DMS53 (cell line): ENCODE data around the gene EID1.
"Not testable (repeated sequence)": the region's sequence is repeated elsewhere in the genome, so short reads cannot be mapped to it uniquely, and the experiment has no call there.

Experiments used
- DNase-seq: peaks from one replicate; lab custom pipeline; 2025; lab: John Stamatoyannopoulos, UW

Gene EID1

GRCh38 chr15:48877630-48878595 lies at the start of gene EID1:
Gene EID1, plus strand, starts transcription at chr15:48878134. Its CDS starts 43 bp downstream, at chr15:48878177.
- DNase-seq: peak; percentile 94

- no peak for DNase-seq
Measured at GRCh38 chr15:48828471-48828870, 49.5 kb upstream of the EID1 start.

- no peak for DNase-seq
Measured at GRCh38 chr15:48828906-48829305, 49.0 kb upstream of the EID1 start.

GRCh38 chr15:48832648-48833047 lies 45.3 kb upstream of the EID1 start:
- no peak for DNase-seq

- no peak for DNase-seq
Measured at GRCh38 chr15:48833526-48834239, 44.3 kb upstream of the EID1 start.

GRCh38 chr15:48834756-48835155 lies 43.2 kb upstream of the EID1 start:
- no peak for DNase-seq

GRCh38 chr15:48842501-48842900 lies 35.4 kb upstream of the EID1 start:
- peak; percentile 33 for DNase-seq

- DNase-seq: no peak
Measured at GRCh38 chr15:48845123-48845522, 32.8 kb upstream of the EID1 start.

- DNase-seq: no peak
Measured at GRCh38 chr15:48850648-48851047, 27.3 kb upstream of the EID1 start.

GRCh38 chr15:48851956-48852355 lies 26.0 kb upstream of the EID1 start:
- no peak for DNase-seq

GRCh38 chr15:48854434-48854833 lies 23.5 kb upstream of the EID1 start:
- DNase-seq: not testable (repeated sequence)

GRCh38 chr15:48855501-48856440 lies 22.2 kb upstream of the EID1 start:
- DNase-seq: peak; percentile 46

- DNase-seq: no peak
Measured at GRCh38 chr15:48856942-48857341, 21.0 kb upstream of the EID1 start.

- no peak for DNase-seq
Measured at GRCh38 chr15:48858401-48858800, 19.5 kb upstream of the EID1 start.

GRCh38 chr15:48859426-48859825 lies 18.5 kb upstream of the EID1 start:
- DNase-seq: no peak

GRCh38 chr15:48861813-48862431 lies 16.0 kb upstream of the EID1 start:
- peak; percentile 74 for DNase-seq

- DNase-seq: peak; percentile 12
Measured at GRCh38 chr15:48862705-48863104, 15.2 kb upstream of the EID1 start.

- no peak for DNase-seq
Measured at GRCh38 chr15:48865370-48866079, 12.4 kb upstream of the EID1 start.

GRCh38 chr15:48866141-48866563 lies 11.8 kb upstream of the EID1 start:
- no peak for DNase-seq

- DNase-seq: no peak
Measured at GRCh38 chr15:48868023-48868422, 9.9 kb upstream of the EID1 start.

GRCh38 chr15:48868536-48868935 lies 9.4 kb upstream of the EID1 start:
- peak; percentile 16 for DNase-seq
